Left ventricle myocardium inferior (tissue), 1 donor: ENCODE measurements around the gene KBTBD12. TPM values are rescaled to one million over a fixed set of nuclear protein-coding genes. Genes with fewer than 3 reads are reported as not detected.

Source experiments
- DNase-seq: peaks from one replicate; pipeline ENCODE4 v3.0.0-alpha.2; 2020
- H3K27ac ChIP-seq: fragments of 200-600 bp; replicated peaks from 2 replicates; pipeline ENCODE4 v1.8.0; 2021
- H3K27me3 ChIP-seq: fragments of 200-600 bp; 2 replicates; pipeline ENCODE4 v1.8.0; 2021; ENCODE audit warnings: low read depth
- H3K36me3 ChIP-seq: fragments of 200-600 bp; 2 replicates; pipeline ENCODE4 v1.8.0; 2021
- H3K4me1 ChIP-seq: fragments of 200-600 bp; 2 replicates; pipeline ENCODE4 v1.8.0; 2021
- H3K4me3 ChIP-seq: fragments of 200-600 bp; 2 replicates; pipeline ENCODE4 v1.8.0; 2021; ENCODE audit warnings: mild to moderate bottlenecking, moderate library complexity
- H3K9me3 ChIP-seq: fragments of 200-600 bp; replicated peaks from 2 replicates; pipeline ENCODE4 v1.8.0; 2021
- intact Hi-C: fragments of 100-400 bp; cut with micrococcal nuclease; formaldehyde crosslinking; loops from one replicate; pipeline ENCODE4 v1.11.0; 2022
- total RNA-seq: library from RNA; stranded (reverse); fragmentation: NEBNext Ultra II Directional; extraction: Animal tissue kit (Norgen Biotek cat#: 25700); gene quantifications from one replicate; pipeline ENCODE4 v1.2.1, GENCODE V29; 2021
- TF ChIP-seq, protein P1 (sequence below): fragments of 200-600 bp; IDR thresholded peaks from 2 replicates; pipeline ENCODE4 v1.8.0; 2021; ENCODE audit warnings: antibody characterized with exemption, mild to moderate bottlenecking, borderline replicate concordance
- donor health status: DM: no; HTN: yes; CAD: no; lungs with severe emphysema.

Gene KBTBD12
- total RNA-seq, 1 donor from 2014 or later = 41.8 TPM

DNA sequence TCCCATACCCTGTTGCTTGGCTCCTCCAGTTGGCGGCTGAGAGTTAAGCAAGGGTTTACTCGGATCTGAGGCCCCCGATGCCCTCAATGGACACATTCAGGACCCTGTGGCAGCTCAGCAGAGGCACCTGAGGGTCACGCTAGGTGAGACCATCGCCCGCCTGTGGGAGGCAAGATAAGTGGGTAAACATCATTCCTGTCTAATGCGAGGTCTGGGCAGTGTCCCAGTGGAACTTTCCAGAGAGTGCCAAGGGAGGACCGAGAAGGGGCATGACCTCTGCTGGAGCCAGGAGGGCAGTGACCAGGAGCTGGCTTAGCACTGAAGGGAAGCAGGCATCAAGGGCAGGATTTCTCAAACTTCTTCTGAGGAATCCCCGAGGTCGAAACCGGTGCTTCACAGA lies 71.8 kb downstream of the KBTBD12 start:
- intact Hi-C loops = no loop called here
- H3K27ac ChIP-seq = peak overlapping the region; percentile 65
- DNase-seq = peak; percentile 58
- peaks cover 13% of the 10 kb centered on the region for H3K4me1 ChIP-seq
- H3K9me3 ChIP-seq = no peaks in the 10 kb centered on the region
- no peaks in the 10 kb centered on the region for H3K36me3 ChIP-seq
- no peaks in the 10 kb centered on the region for H3K27me3 ChIP-seq
- H3K4me3 ChIP-seq = no peak overlapping the region
- TF ChIP-seq, protein P1, sequence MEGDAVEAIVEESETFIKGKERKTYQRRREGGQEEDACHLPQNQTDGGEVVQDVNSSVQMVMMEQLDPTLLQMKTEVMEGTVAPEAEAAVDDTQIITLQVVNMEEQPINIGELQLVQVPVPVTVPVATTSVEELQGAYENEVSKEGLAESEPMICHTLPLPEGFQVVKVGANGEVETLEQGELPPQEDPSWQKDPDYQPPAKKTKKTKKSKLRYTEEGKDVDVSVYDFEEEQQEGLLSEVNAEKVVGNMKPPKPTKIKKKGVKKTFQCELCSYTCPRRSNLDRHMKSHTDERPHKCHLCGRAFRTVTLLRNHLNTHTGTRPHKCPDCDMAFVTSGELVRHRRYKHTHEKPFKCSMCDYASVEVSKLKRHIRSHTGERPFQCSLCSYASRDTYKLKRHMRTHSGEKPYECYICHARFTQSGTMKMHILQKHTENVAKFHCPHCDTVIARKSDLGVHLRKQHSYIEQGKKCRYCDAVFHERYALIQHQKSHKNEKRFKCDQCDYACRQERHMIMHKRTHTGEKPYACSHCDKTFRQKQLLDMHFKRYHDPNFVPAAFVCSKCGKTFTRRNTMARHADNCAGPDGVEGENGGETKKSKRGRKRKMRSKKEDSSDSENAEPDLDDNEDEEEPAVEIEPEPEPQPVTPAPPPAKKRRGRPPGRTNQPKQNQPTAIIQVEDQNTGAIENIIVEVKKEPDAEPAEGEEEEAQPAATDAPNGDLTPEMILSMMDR = no peak

DNA sequence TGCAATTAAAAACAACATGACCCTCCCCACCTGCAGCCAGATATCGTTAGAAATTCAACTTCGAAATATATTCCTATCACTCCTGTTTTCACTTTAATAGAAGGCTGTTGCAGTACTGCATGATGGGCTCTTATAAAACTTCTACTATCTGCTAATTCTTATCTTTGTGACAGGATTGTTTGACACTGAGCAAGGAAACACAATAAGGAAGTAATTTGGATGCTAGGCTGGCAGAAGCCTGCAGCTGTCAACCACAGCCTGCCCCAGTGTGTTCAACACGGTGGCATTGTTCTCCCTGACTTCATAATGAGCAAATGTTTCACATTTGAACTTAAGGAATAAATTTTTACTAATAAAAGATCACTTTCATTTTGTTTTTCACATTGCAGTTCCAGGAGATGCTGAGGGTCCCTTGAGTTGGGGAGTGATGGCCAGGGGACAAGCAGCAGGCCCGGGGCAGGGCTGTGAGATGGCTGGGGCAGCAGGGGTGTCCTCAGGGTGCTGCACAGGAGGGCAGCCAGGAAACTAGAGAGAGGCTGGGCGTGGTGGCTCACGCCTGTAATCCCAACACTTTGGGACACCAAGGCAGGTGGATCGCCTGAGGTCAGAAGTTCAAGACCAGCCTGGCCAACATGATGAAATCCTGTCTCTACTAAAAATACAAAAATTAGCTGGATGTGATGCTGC lies 72.4 kb downstream of the KBTBD12 start:
- H3K4me1 ChIP-seq = peaks cover 13% of the 10 kb centered on the region
- DNase-seq = no peak
- intact Hi-C loops = no loop called here
- TF ChIP-seq, protein P1 = no peak
- H3K27me3 ChIP-seq = no peaks in the 10 kb centered on the region
- H3K36me3 ChIP-seq = no peaks in the 10 kb centered on the region
- H3K27ac ChIP-seq = peak overlapping the region; percentile 65
- H3K9me3 ChIP-seq = no peaks in the 10 kb centered on the region
- no peak overlapping the region for H3K4me3 ChIP-seq

DNA sequence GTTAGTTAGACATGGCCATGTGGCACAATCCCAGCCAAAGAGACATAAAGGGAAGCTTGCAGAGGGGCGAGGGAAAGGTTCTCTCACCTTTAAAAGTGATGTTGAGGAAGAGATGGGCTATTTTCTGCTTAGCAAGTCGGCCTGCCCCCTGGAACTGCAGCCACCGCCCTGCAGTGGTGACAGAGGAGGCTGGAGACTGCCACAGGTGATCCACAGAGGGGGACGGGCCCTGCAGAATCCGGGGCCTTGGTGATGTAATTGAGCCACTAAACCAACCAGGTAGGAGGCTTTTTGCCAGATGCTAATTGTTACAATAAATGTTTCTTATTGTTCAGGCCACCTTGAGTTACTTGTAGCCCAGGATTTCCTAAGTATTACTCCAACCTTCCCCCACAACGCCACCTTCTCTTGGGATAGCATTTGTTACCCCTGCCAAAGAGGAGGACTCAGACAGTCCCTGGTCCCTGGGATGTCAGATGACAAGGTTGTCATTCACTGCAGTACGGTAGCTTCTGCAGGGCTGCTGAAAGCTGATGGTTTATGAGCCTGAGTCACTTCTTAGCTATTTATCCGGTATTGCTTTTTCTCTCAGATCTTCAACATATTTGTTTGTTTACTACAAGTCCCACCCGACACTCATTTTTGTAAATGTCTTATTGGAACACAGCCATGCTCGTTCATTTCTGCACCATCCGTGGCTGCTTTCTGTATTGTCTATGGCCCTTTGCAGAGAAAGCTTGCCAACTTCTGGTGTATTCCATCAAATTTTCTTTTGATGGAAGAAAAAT lies 73.9 kb downstream of the KBTBD12 start:
- no peaks in the 10 kb centered on the region for H3K36me3 ChIP-seq
- no peak overlapping the region for H3K27ac ChIP-seq
- TF ChIP-seq, protein P1 = no peak
- no peaks in the 10 kb centered on the region for H3K27me3 ChIP-seq
- H3K4me3 ChIP-seq = no peak overlapping the region
- H3K4me1 ChIP-seq = peaks cover 13% of the 10 kb centered on the region
- intact Hi-C loops = no loop called here
- DNase-seq = no peak
- H3K9me3 ChIP-seq = no peaks in the 10 kb centered on the region

DNA sequence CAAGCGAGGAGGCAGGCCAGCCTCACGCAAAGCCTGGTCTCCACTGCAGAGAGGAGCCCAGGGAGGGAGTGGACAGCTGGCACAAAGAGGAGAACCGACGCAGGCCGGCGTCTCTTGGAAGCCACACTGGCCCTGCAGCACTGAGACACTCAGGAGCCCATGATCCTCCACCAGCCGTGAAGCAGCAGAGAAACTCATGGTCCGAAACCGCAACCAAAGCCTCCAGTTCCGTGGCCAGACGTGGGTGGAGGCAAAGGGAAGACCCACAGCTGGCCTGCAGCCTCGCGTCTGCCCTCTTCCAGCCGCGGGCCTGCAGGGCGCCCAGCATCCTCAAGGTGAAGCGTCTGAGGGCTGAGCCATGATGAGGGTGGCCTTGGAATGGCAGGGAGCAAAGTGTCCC lies 75.0 kb downstream of the KBTBD12 start:
- H3K4me3 ChIP-seq = no peak overlapping the region
- no peaks in the 10 kb centered on the region for H3K36me3 ChIP-seq
- H3K9me3 ChIP-seq = no peaks in the 10 kb centered on the region
- H3K27ac ChIP-seq = no peak overlapping the region
- H3K27me3 ChIP-seq = no peaks in the 10 kb centered on the region
- intact Hi-C loops = no loop called here
- no peak for DNase-seq
- H3K4me1 ChIP-seq = peaks cover 13% of the 10 kb centered on the region
- TF ChIP-seq, protein P1 = no peak

DNA sequence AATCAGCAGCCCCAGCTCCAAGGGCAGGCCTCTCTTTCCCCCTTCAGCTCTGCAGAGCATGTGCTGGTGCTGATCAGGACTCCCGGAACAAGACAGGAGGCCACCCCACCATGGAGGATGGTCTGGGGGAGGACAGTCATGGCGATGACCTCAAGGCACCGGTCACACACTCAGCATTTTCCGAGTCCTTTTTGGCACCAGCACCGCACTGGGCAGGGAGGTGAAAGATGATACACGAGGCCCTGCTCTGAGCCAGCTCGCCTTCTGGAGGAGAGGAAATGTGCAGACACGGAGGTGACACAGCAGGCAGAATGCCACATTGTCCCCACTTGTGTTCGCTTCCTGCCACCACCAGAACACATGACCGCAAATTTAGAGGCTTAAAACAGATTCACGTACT lies 75.4 kb downstream of the KBTBD12 start:
- no peak for DNase-seq
- no peaks in the 10 kb centered on the region for H3K27me3 ChIP-seq
- no peak overlapping the region for H3K4me3 ChIP-seq
- TF ChIP-seq, protein P1 = no peak
- intact Hi-C loops = no loop called here
- H3K36me3 ChIP-seq = no peaks in the 10 kb centered on the region
- no peak overlapping the region for H3K27ac ChIP-seq
- H3K9me3 ChIP-seq = no peaks in the 10 kb centered on the region
- peaks cover 13% of the 10 kb centered on the region for H3K4me1 ChIP-seq
